PC-9 (cell line): ENCODE data around the gene HPN.
"Not testable (repeated sequence)": the region's sequence is repeated elsewhere in the genome, so short reads cannot be mapped to it uniquely, and the experiment has no call there.

ENCODE experiments used
- CTCF ChIP-seq: fragments of 200-600 bp; sonication (generic); conservative IDR thresholded peaks from 2 replicates; pipeline ENCODE4 v1.6.1; 2017; ENCODE audit warnings: mixed run types, antibody characterized with exemption, mild to moderate bottlenecking, moderate library complexity
- EZH2 ChIP-seq: fragments of 200-600 bp; sonication (generic); IDR thresholded peaks from 2 replicates; pipeline ENCODE4 v1.8.0; 2017; ENCODE audit warnings: antibody characterized with exemption, low read depth

- not testable (repeated sequence) for TF ChIP-seq CTCF, EZH2
These were observed 34.1 kb upstream of the HPN start for GRCh38 chr19:35007427-35007826.
